RCC 7860 (cell line): ENCODE results near the gene CNNM3.

ENCODE experiments used
- DNase-seq: peaks from one replicate; pipeline ENCODE4 v3.0.0-alpha.2; 2015; ENCODE audit warnings: low spot score
- FAIRE-seq: peaks from 2 replicates; lab custom pipeline; 2012; peaks lifted over from hg19 to GRCh38; lab: Jason Lieb, UNC

Gene CNNM3

DNA sequence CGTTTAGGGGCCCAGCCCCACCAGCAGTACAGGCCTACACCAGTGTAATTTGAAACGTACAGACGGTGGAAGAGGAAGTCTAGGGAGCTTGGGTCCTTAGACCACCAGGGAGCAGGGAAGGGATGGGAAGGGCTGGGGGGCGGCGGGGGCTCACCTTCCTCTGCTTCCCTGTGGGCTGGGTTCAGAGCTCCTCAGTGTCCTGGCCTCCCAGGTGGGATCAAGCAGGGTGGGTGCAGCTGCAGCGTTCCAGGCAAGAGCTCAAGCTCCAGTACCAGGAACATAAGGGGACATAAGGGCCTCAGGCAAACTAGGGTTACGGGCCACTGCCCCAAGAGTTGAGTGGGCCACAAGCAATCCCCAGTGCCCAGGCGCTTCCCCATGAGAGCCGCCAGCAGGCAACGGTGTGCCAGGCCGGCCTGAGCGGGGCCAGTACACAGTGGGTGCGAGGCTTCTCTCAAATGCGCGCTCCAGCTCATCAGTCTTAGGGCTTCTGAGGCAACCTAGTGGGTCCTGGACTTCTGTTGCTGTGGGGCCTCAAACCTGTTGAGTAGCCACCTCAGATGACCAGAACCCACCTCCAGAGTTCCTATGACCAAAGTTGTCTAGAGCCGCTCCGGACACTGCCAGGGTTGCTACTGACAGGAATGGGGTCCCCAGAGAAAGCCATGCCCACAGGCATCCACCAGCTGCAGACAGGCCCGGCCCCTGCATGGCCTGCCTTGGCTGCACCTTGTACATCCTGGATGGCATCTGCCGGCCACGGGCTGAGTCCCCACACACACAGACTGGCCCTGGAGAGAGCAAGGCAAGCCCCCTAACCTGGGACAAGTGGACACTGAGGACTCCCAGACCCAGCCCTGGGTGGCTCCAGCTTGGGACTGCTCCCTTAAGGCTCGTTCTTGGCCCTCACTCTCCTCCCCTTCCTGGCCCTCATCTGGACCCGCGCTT lies 22.6 kb downstream of the CNNM3 start:
- no peak for FAIRE-seq
- no peak for DNase-seq

DNA sequence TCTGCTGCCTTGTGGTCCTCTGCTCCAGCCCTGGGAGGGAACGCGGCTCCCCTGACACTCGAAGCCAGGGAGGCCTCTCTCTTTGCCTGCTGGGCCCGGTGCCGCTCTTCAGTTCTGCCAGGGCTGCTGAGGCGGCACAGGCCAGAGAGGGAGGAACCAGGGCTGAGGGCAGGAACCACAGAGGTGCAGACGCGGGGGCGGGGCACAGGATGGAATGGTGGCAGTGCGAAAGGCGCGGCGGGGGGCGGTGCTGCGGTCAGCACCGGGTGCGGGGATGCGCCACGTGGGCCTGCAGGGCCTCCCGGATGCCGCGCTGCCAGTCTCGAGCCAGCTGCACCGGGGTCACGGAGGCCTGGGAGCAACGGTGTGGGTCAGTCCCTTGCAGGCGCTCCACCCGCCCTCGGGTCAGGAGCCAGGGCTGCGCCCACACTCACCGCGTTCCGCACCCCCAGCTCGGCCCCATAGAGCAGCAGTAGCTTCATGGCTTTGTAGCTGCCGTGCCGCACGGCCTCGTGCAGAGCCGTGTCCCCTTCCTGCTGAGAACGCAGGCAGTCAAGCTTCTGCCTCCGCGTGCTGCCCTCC lies 23.3 kb downstream of the CNNM3 start:
- DNase-seq = no peak
- no peak for FAIRE-seq

DNA sequence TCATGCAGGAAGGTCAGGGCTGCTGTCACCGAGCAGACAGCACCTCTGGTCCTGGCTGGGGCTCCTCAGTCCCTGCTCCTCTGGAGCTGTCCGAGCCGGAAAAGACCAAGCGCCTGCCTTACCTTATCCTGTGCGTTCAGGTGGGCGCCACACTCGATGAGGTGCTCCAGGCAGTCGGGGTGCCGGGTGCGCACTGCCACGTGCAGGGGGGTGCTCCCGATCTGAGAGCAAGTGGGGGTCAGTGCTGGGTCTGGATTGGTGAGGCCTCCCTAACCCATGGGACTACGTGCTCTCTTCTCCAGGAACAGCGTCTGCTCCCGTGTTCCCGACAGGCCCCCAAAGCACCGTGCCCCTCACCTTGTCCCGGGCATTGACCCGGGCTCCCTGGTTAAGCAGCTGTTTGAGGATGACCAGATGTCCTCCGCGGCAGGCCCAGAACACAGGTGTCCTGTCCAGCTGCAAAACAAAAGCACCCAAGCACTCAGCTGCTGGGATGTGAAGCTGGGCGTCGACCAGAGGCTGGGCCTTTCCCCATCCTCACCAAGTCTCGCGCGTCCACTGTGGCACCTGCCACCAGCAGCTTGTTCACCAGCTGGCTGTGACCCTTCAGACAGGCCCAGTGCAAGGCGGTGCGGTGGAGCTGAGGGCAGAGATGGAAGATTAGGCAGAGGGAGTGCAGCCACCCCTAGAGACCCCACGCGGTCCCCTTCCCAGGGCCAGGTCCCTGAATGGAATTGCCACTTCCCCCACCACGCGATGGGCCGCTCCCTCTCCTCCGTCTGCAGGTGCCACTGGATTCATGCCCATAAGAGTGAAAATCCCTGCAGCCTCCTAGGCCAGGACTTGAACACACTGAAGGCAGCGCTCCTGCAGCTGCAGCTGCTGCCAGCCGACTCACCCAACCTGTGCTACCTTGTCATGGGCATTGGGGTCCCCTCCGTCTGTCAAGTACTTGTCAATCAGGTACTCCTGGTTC lies 24.1 kb downstream of the CNNM3 start:
- no peak for FAIRE-seq
- DNase-seq = no peak

DNA sequence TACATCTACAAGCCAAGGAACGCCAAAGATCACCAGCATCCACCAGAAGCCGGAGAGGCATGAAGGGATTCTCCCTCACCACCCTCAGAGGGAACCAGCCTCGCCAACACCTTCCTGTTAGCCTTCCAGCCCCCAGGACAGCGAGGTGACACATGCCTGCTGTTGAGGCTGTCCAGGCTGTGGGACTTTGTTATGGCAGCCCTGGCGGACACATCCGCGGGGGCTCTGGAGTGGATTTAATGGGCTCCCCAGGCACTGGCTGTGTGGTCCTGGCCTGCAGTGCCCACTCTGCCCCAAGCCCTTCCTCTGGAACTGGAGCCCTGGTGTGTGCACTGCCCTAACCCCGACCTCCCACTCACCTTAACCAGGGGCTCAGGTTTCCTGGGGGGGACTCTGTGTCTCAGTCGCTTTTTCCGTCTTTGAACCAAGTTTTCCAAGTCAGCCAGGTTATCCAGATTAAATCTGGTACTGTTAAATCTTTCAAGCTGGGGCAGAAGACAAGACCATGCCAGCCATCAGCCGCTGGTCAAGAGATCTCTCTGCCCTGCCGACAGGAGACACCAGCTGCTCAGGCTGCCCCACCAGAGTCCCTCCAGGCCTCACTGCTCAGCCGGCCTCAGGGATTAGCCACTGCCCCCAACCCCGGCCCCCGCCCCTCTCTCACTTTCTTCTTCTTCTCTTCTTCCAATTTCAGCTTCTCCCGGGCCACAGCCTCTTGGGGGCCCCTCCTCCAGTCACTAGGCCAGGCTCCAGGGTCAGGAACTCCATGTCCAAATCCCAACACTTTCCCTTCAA lies 25.8 kb downstream of the CNNM3 start:
- FAIRE-seq = no peak
- no peak for DNase-seq

DNA sequence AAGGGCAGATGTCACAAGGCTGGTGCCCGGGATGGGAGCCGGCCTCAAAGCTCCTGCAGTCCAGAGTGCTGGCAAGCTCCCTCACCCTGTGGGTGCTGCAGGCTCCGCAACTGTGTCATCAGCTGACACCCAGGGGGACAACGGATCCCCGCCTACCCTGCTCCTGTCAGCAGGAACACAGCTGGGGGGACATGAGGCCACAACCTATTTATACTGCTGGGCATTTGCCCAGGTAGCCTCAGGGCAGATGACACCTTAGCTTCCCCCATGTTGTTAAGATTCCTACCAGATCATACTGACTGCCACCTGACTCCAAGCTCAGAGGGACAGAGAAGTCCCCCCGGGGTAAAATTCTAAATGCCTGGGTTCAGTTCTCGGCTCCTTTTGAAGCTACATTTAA lies 26.5 kb downstream of the CNNM3 start:
- no peak for FAIRE-seq
- DNase-seq = no peak

DNA sequence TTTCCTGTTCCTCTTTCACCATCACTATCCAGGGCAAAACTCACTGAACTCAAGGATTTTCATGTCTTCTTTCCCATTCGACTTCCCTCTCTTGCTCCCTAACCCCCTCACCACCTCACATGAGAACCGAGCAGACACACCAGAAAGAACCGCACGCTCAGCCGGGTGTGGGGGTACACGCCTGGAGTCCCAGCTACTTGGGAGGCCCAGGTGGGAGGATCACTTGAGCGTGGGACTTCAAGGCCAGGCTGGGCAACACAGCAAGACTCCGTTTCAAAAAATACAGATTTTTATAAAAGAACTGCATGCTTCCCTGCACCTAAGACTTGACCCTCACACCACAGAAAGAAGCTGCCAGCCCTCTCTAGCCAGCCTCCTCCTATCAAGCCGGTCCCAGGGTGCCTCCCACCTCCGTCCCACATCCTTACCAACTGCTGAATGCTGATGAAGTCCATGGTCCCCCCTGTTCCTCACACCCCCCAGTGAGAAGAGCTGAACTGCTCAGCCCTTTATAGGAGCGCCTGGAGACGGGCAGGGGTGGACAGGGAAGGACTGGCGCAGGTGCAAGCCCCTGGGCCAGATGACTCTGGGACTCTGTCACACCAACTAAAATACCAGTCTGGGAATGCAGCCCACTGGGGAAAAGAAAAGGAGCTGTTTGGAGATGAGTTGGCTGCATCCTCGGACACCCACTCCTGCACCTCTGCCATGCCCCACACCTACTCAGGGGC lies 27.6 kb downstream of the CNNM3 start, which contains the start of gene ANKRD23:
Gene ANKRD23, minus strand, starts transcription at position 484 of the 731 bp plus-strand sequence. Its CDS starts 29 bp downstream, at position 455.
- no peak for DNase-seq
- no peak for FAIRE-seq

DNA sequence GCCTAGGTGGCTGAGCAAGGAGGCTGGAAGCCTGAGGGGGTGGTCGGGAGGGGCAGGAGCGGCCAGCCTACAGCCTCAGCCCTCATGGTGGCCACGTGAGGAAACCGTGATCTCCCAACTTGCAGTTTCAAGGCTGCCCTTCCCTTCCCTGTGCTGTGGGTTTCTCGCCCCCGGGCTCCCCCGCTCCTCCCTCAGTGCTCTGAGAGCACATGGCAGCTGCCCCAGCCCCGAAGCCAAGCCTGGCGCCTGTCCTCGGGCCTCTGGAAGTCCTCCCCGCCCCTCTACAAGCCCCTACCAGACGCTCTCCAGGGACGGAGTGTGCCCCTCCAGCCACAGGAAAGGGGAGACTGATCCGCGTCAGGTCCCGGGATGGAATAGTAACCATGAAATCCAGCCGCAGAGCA lies 28.3 kb downstream of the CNNM3 start:
- FAIRE-seq (no peak), DNase-seq (no peak)

DNA sequence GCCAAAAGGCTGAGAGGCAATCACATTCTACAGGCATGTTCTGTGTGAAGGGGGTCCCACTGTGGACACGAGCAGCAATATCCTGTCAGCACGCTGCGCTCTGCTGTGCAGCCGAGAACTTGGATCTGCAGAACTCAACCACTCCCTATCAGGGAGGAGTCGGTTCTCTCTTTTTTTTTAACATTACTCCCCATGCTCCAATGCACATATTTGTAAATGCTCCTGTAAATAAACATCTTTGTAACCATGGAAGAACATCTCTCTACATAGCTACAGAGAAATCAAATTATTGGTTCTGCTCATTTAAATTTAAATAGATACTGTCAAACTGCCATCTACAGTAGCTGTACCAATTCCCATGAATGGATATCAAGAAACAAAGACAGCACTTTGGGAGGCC lies 30.8 kb downstream of the CNNM3 start:
- DNase-seq (no peak), FAIRE-seq (no peak)

DNA sequence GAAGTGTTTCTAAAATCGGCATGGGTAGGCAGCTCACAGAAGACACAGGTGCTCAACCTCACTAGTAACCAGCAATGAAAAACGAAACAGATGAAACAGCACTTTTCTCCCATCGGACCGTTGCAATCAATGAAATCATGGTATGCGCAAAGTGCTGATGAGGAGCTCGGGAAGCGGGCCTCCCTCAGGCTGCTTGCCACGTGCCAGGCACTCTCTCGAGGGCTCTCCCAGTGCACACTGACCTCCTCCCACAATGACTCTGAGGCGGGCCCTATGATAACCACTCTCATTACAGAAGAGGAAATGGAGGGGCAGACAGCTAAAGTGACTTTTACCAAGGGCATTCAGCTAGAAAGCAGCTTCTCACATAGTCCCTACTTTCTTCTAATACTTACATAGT lies 31.5 kb downstream of the CNNM3 start:
- no peak for DNase-seq
- no peak for FAIRE-seq

DNA sequence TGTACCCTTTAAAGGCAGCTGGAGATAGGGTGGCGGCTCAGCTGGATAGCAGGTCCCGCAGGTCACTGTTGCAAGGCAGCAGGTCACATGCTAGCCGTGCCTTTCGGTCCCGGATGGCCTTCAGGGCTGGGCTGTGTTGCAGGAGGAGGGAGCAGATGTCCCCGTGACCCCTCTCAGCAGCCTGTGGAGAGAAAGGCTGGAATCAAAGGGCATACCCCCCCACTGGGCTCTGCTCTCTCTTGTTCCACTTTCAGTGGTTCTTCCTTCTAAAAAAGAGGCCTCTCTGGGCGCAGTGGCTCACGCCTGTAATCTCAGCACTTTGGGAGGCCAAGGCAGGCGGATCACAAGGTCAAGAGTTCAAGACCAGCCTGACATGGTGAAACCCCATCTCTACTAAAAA lies 32.2 kb downstream of the CNNM3 start:
- no peak for FAIRE-seq
- no peak for DNase-seq

DNA sequence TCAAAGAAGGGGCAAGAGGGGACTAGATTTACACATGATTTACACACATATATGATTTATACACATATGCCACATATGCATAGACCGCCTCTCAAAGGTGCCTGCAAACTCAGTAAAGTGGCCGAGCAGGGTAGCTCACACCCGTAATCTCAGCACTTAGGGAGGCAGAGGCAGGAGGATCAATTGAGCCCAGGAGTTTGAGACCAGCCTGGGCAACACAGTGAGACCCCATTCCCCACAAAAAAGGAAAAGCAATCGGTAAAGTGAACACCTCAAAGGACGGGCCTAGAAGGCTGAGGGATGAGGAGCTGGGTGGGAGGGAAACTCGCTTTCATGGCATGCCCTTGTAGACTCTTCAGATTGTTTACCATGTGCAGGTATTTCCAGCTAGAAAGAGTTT lies 36.6 kb downstream of the CNNM3 start:
- FAIRE-seq = no peak

DNA sequence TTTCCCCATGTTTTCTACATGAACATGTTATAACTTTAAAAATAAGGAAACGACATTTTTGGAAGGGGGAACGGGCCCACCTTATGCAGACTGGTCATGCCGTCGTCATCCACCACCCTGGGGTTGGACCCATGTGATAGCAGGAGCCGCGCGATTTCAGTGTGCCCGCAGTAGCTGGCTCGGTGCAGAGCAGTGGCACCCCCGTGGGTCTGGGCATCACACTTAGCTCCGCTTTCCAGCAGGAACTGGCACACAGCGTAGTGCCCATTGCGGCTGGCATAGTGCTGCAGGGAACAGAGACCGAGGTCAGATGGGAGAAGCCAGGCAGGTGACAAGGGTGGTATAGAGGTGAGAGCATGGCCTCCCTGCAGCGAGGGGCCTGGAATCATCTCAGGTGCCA lies 37.3 kb downstream of the CNNM3 start:
- FAIRE-seq (no peak), DNase-seq (no peak)

More for the DNA sequence above, 36.6 kb downstream of the CNNM3 start:
- DNase-seq = no peak

DNA sequence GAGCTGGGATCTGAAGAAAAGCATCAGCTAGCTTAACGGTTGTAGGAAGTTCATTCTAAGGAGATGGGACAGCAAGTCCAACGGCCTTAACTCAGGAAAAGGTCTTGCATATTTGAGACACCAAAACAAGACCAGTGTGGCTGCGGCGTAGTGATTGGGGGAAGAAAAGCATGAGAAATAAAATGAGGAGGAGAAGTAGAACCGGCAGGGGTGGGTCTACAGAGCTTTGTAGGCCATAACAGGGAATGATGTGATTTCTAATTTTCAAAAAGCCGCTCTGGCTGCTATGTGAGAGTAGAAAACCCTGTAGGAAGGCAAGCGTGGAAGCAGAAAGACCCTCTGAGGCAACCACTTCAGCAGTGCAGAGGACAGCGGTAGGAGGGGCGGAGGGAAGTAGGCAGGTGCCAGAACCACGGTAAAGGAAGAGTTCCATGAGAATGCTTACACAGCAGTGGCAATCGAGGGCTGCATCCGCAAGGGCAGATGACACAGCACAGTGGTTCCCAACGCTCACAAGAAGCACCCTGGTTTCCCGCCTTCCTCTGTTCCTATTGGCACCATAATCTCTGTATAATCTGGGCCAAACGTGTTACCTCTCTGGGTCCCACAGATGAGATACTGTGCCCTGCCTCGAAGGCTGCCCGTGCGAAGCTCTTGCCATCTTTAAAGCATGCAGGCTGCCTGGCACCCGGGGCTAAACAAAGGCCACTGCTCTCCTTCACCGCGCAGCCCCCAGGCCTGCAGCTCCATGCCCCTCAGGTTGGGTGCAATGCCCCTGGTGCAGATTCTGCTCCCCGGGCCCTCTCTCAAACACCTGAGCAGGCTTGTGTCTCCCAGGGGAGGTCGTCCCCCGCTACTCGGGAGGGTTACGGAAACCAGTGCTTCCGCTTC lies 41.0 kb downstream of the CNNM3 start:
- DNase-seq (peak; percentile 39), FAIRE-seq (no peak)

DNA sequence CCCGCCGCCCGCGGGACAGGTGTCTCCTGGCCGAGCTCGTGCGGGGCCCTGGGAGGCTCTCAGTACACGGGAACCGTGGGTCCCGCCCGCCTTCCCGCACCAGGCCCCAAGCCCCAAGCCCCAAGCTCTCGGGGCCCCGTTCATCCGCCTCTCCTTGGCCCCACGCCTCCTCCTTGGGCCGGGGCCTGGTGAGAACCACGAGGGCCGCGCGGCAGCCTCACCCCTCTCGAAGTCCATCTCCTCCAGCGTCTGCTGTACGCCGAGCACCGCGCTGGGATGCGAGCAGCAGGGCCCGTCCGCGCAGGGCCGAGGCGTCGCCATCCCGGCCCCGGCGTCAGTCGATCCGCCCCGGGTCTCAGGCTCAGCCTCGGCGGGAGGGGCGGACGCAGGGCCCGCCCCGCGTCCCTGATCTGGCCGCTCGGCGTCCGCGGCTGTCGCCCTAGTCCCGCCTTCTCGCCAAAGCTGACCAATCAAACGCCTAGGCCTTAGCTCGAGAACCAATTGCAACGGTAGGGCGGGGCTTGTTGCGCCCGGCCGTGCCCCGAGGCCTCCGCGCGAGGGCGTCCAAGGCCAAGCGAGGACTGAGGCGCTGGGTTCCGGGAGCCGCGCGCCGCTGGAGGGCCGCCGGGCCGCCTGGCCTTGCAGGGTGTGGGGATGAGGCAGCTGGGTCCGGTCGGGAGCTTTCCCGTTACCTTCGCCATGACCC lies 41.8 kb downstream of the CNNM3 start, which contains the start of gene ANKRD39:
Gene ANKRD39, minus strand, starts transcription at position 350 of the 706 bp plus-strand sequence. Its CDS starts 29 bp downstream, at position 321.
- no peak for FAIRE-seq

DNA sequence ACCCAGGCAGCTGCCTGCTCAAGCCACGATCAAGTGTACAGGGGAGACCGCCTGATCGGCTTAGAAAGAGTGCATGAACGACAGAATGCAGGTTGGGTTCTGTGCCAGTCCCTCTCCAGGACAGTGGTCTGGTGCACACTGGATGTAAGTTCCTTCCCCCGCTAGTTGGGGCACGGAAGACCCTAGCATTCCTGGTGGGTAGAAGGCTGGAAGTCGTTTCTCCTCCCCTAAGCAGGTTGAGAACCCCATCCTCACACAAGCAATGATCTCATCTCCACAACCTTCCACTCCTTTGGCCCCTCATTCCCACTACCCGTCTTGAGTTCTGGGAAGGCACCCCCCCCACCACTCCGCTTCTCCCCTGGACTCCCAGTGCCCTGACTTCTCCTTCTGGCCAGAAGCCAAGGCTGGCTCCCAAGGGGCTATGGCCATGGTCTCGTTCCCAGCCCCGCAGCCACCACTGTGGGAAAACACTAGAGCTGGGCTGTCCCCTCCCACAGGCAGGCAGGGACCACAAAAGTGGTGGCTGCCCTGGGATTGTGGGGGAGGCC lies 43.1 kb downstream of the CNNM3 start:
- no peak for DNase-seq
- no peak for FAIRE-seq

More for the DNA sequence above, 41.8 kb downstream of the CNNM3 start, which contains the start of gene ANKRD39:
- DNase-seq = peak; percentile 95

DNA sequence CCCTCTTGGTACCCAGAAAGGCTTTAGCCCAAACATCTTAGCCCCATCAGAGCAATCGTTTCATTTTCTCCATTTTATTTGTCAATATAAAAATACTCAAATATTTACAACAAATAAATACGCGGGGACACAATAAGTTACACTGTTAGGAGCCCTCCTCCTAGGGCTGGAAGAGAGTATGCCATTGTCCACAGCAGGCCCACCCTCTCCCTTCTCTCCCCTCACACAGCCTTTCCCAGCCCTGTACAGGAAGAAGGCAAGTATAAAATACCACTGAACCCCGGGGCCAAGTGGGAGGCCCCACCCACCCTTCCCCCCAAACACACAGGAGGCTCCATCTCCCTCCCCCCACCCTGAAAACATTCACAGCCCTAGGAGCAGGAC lies 43.6 kb downstream of the CNNM3 start:
- FAIRE-seq = no peak
- no peak for DNase-seq
